HUDEP-2 (cell line): Measurements from ENCODE around the gene FBXW8.

ENCODE experiments used
- DNase-seq, 76 experiments: peaks; one replicate each; lab custom pipeline; 2025; ENCODE audit not compliant: unreplicated experiment in 76 of 76; lab: John Stamatoyannopoulos, UW

Gene FBXW8

GRCh38 chr12:116885491-116885890 lies 25.3 kb upstream of the FBXW8 start:
- no peak for DNase-seq

GRCh38 chr12:116887244-116887643 lies 23.5 kb upstream of the FBXW8 start:
- DNase-seq = no peak

- DNase-seq = no peak
These were observed 22.9 kb upstream of the FBXW8 start for GRCh38 chr12:116887897-116888296.

GRCh38 chr12:116890330-116890729 lies 20.4 kb upstream of the FBXW8 start:
- no peak for DNase-seq

- no peak for DNase-seq
These were observed 19.7 kb upstream of the FBXW8 start for GRCh38 chr12:116891019-116891418.

GRCh38 chr12:116892349-116893140 lies 18.2 kb upstream of the FBXW8 start:
- no peak for DNase-seq

- no peak for DNase-seq
These were observed 15.8 kb upstream of the FBXW8 start for GRCh38 chr12:116894913-116895312.

- no peak for DNase-seq
These were observed 14.3 kb upstream of the FBXW8 start for GRCh38 chr12:116896411-116896924.

GRCh38 chr12:116897476-116897875 lies 13.3 kb upstream of the FBXW8 start:
- DNase-seq = no peak

GRCh38 chr12:116898669-116899068 lies 12.1 kb upstream of the FBXW8 start:
- no peak for DNase-seq

- DNase-seq = no peak
These were observed 9.1 kb upstream of the FBXW8 start for GRCh38 chr12:116901612-116902011.

- DNase-seq = no peak
These were observed 6.9 kb upstream of the FBXW8 start for GRCh38 chr12:116903818-116904217.

GRCh38 chr12:116906285-116906684 lies 4.5 kb upstream of the FBXW8 start:
- DNase-seq = no peak

GRCh38 chr12:116910280-116910644 lies 488 bp upstream of the FBXW8 start:
- DNase-seq = no peak

GRCh38 chr12:116915326-116915725 lies 4.6 kb downstream of the FBXW8 start:
- no peak for DNase-seq

GRCh38 chr12:116916122-116916521 lies 5.4 kb downstream of the FBXW8 start:
- no peak for DNase-seq

- peak in 70 of 76 experiments; percentile 6 to 85 (median 53) for DNase-seq
These were observed 6.0 kb downstream of the FBXW8 start for GRCh38 chr12:116916714-116917114.

GRCh38 chr12:116918464-116918863 lies 7.7 kb downstream of the FBXW8 start:
- DNase-seq = no peak

- peak in 62 of 76 experiments; percentile 6 to 80 (median 48) for DNase-seq
These were observed 8.5 kb downstream of the FBXW8 start for GRCh38 chr12:116919247-116919661.

- no peak for DNase-seq
These were observed 9.1 kb downstream of the FBXW8 start for GRCh38 chr12:116919706-116920485.

GRCh38 chr12:116920939-116921338 lies 10.2 kb downstream of the FBXW8 start:
- no peak for DNase-seq
